ENCODE results near the gene SLC10A7. TPM values are rescaled to one million over a fixed set of nuclear protein-coding genes. Genes with fewer than 3 reads are reported as not detected.
A peak's percentile ranks its signal among the peaks of the same experiment; 100 is the strongest.

SLC10A7 gene
- total RNA-seq, 1 donor from 2014 or later: 23.5 TPM

DNA sequence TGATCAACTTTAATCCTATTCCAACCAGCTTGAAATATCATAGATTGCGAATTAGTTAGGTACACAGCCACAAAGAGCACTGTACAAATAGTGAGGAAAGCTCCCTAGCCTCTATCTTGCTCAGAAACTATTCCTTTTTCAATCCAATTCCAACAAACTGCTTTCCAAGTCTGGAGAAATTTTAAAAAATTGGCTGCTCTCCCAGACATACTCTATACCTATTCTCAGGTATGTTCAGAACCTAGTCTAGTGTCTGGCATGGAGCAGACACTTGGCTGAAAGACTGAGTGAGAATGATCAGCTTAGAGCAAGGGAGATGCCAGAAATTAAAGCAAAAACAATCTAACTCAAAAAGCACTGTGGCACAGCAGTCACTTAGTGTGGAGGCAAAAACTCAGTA lies 105.9 kb downstream of the SLC10A7 start:
- Histone ChIP-seq H3K36me3 (no peaks in the 10 kb centered on the region), H3K4me1 (no peaks in the 10 kb centered on the region), H3K9me3 (no peaks in the 10 kb centered on the region), H3K27me3 (ENCODE audit: low read depth) (no peaks in the 10 kb centered on the region), H3K4me3 (no peak overlapping the region), H3K27ac (no peak overlapping the region)
- DNase-seq (no peak), ATAC-seq (peak; percentile 38 to 74)
- TF ChIP-seq, protein P1, sequence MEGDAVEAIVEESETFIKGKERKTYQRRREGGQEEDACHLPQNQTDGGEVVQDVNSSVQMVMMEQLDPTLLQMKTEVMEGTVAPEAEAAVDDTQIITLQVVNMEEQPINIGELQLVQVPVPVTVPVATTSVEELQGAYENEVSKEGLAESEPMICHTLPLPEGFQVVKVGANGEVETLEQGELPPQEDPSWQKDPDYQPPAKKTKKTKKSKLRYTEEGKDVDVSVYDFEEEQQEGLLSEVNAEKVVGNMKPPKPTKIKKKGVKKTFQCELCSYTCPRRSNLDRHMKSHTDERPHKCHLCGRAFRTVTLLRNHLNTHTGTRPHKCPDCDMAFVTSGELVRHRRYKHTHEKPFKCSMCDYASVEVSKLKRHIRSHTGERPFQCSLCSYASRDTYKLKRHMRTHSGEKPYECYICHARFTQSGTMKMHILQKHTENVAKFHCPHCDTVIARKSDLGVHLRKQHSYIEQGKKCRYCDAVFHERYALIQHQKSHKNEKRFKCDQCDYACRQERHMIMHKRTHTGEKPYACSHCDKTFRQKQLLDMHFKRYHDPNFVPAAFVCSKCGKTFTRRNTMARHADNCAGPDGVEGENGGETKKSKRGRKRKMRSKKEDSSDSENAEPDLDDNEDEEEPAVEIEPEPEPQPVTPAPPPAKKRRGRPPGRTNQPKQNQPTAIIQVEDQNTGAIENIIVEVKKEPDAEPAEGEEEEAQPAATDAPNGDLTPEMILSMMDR (IDR thresholded peaks at IDR 0.05): no peak
- intact Hi-C loops (cut with DNase I): no loop called here

DNA sequence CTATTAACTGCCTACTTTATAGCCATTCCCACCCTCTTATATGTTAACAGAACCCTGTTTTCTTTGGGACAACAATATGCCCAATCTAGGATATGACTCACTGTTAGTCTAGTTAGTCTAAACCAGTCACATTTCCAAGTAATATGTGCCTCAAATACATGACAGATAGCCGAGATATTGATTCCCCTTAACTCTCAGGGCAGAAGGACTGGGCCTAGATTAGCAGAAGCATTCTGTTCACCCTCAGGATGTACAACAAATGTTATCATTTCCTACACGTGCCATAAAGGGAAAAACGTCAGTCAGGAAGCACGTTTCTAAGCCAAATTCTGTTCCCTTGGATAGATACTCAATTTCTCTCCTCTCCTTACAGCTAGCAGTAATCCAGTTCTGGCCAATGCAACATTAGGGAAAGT lies 114.1 kb downstream of the SLC10A7 start:
- ATAC-seq (no peak), DNase-seq (no peak)
- TF ChIP-seq, protein P1 (IDR thresholded peaks at IDR 0.05): no peak
- Histone ChIP-seq H3K4me3 (no peak overlapping the region), H3K27me3 (ENCODE audit: low read depth) (no peaks in the 10 kb centered on the region), H3K4me1 (no peaks in the 10 kb centered on the region), H3K27ac (no peak overlapping the region), H3K9me3 (no peaks in the 10 kb centered on the region), H3K36me3 (no peaks in the 10 kb centered on the region)
- intact Hi-C loops (cut with DNase I): no loop called here

DNA sequence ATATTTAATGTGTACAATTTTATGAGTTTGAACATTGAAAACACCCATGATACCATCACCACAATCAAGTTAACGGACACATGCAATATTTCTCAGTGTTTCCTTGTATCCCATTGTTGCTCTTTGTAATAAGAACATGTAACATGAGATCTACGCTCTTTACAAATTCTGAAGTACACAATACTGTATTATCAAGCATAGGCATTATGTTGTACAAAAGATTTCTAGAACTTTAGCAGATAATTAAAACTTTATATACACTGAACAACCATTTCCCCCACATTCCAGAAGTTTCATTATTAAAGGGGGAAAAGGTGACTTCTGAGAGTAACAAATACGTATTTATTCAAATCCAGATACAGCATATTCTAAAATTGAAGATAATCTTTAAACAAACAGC lies 114.5 kb downstream of the SLC10A7 start:
- ATAC-seq (no peak), DNase-seq (no peak)
- no peaks in the 10 kb centered on the region for H3K4me1 ChIP-seq
- H3K36me3 ChIP-seq: no peaks in the 10 kb centered on the region
- H3K9me3 ChIP-seq: no peaks in the 10 kb centered on the region
- no peak overlapping the region for H3K27ac ChIP-seq
- no peaks in the 10 kb centered on the region for H3K27me3 ChIP-seq (ENCODE audit: low read depth)
- H3K4me3 ChIP-seq: no peak overlapping the region
- intact Hi-C loops (cut with DNase I): no loop called here
- TF ChIP-seq, protein P1 (IDR thresholded peaks at IDR 0.05): no peak

DNA sequence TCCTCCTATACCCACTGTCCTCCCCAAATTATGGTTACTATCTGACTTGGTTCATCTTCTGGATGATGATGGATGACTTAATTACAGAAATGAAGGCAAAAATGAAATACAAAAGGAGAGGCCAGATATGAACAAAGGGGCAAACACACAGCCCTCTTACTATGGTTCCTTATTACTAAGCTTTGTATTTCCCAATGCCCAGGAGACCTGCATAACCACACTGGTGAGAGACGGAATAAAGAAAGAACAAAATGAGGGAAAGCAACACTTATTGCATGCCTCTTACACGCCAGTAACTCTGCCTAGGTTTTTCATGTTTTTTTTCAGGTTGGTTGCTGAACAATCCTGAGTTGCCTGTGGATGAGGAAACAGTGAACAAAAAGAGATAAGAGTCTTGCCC lies 120.5 kb downstream of the SLC10A7 start:
- H3K27me3 ChIP-seq (ENCODE audit: low read depth): no peaks in the 10 kb centered on the region

DNA sequence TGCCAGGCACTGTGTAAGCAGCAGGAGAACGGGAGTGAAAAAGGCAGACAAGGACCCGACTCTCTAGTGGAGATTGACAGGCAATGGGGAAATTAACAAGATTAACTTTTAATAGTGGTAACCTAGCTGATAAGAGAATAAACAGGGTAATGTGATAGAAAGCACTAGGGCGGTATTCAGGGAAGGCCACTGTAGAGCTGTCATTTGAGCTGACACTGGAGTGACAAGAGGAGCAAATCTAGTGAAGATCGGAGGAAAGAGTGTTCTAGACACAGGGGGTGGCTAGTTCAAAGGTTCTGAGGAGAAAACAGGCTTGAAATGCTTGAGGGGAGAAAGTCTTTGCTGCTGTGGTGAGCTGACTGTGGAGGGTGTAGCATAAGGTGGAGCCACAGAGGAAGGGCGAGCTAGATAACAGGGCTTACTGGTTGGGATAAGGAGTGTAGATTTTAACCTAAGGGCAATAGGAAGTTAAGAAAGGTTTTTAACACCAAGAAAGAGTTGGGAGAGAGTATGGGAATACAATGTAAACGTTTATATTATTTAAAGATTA lies 122.8 kb downstream of the SLC10A7 start:
- intact Hi-C loops (cut with DNase I): no loop called here

More for the DNA sequence above, 120.5 kb downstream of the SLC10A7 start:
- ATAC-seq: no peak
- TF ChIP-seq, protein P1 (IDR thresholded peaks at IDR 0.05): no peak
- Histone ChIP-seq H3K4me1 (no peaks in the 10 kb centered on the region), H3K36me3 (no peaks in the 10 kb centered on the region), H3K4me3 (no peak overlapping the region), H3K27ac (no peak overlapping the region), H3K9me3 (no peaks in the 10 kb centered on the region)
- intact Hi-C loops (cut with DNase I): no loop called here
- DNase-seq: no peak

More for the DNA sequence above, 122.8 kb downstream of the SLC10A7 start:
- TF ChIP-seq, protein P1 (IDR thresholded peaks at IDR 0.05): no peak
- H3K4me1 ChIP-seq: no peaks in the 10 kb centered on the region
- H3K36me3 ChIP-seq: no peaks in the 10 kb centered on the region
- no peak for ATAC-seq
- no peaks in the 10 kb centered on the region for H3K27me3 ChIP-seq (ENCODE audit: low read depth)
- no peak overlapping the region for H3K4me3 ChIP-seq
- no peak for DNase-seq
- H3K27ac ChIP-seq: no peak overlapping the region
- no peaks in the 10 kb centered on the region for H3K9me3 ChIP-seq
